ENCODE measurements around the gene NOPCHAP1. TPM values are rescaled to one million over a fixed set of nuclear protein-coding genes. Genes with fewer than 3 reads are reported as not detected.

Gene NOPCHAP1
- total RNA-seq, 2 experiments from 2014 or later, result 12.1 to 33.9 TPM

GRCh38 chr12:104964856-104965205 lies 21.3 kb upstream of the NOPCHAP1 start:
- H3K9me2 ChIP-seq (ENCODE audit: insufficient read depth, low read length), result no peaks in the 10 kb centered on the region
- intact Hi-C loops (cut with micrococcal nuclease; ENCODE audit: unreplicated experiment), result no loop called here
- H3K36me3 ChIP-seq (ENCODE audit: insufficient read depth, low read length), result no peaks in the 10 kb centered on the region
- BruUV-seq (replicated peaks), result no TSS peak
- TF ChIP-seq EZH2phosphoT487 (IDR thresholded peaks at IDR 0.05; ENCODE audit: borderline replicate concordance, low read depth, low read length), result no peak
- TF ChIP-seq CTCF (conservative IDR thresholded peaks at IDR 0.05; ENCODE audit: low read length), result no peak
- CTCF ChIA-PET (ENCODE audit: unreplicated experiment), result no interaction called here
- H3K27ac ChIP-seq (ENCODE audit: low read depth, low read length, poor library complexity, severe bottlenecking), result no peak overlapping the region
- peaks cover 8% of the 10 kb centered on the region for H3K4me1 ChIP-seq (ENCODE audit: insufficient read depth, low read length, poor library complexity, severe bottlenecking)
- POLR2A ChIA-PET, result interaction anchor here (0.6 kb wide), 1 partner anchor 18 kb away, joined by 4 read pairs; no protein-coding TSS in a partner anchor
- no peaks in the 10 kb centered on the region for H3K79me2 ChIP-seq (ENCODE audit: insufficient read depth, low read depth, low read length)
- no peaks in the 10 kb centered on the region for H3K9me3 ChIP-seq (ENCODE audit: low read length)
- H3K4me3 ChIP-seq (ENCODE audit: low read depth, low read length, poor library complexity, severe bottlenecking), result no peak overlapping the region
- DNase-seq (ENCODE audit: low spot score), result no peak
- no peak overlapping the region for H3K4me2 ChIP-seq (ENCODE audit: low read length)
- no peaks in the 10 kb centered on the region for H4K20me1 ChIP-seq (ENCODE audit: insufficient read depth, low read length)
- no peak overlapping the region for H2AFZ ChIP-seq (ENCODE audit: low read length)

GRCh38 chr12:104966677-104967076 lies 19.4 kb upstream of the NOPCHAP1 start:
- no peaks in the 10 kb centered on the region for H4K20me1 ChIP-seq (ENCODE audit: insufficient read depth, low read length)
- no peak overlapping the region for H2AFZ ChIP-seq (ENCODE audit: low read length)
- no peak overlapping the region for H3K4me3 ChIP-seq (ENCODE audit: low read depth, low read length, poor library complexity, severe bottlenecking)
- no peak for DNase-seq (ENCODE audit: low spot score)
- H3K36me3 ChIP-seq (ENCODE audit: insufficient read depth, low read length), result no peaks in the 10 kb centered on the region
- H3K27ac ChIP-seq (ENCODE audit: low read depth, low read length, poor library complexity, severe bottlenecking), result no peak overlapping the region
- CTCF ChIA-PET (ENCODE audit: unreplicated experiment), result no interaction called here
- H3K9me3 ChIP-seq (ENCODE audit: low read length), result no peaks in the 10 kb centered on the region
- H3K9me2 ChIP-seq (ENCODE audit: insufficient read depth, low read length), result no peaks in the 10 kb centered on the region
- no peaks in the 10 kb centered on the region for H3K79me2 ChIP-seq (ENCODE audit: insufficient read depth, low read depth, low read length)
- peaks cover 8% of the 10 kb centered on the region for H3K4me1 ChIP-seq (ENCODE audit: insufficient read depth, low read length, poor library complexity, severe bottlenecking)
- POLR2A ChIA-PET, result interaction anchor here (3.2 kb wide), 1 partner anchor 8 kb away, joined by 11 read pairs; the partner anchor contains the start of gene SLC41A2
- no TSS peak for BruUV-seq (replicated peaks)
- H3K4me2 ChIP-seq (ENCODE audit: low read length), result no peak overlapping the region
- intact Hi-C loops (cut with micrococcal nuclease; ENCODE audit: unreplicated experiment), result no loop called here
- TF ChIP-seq EZH2phosphoT487 (IDR thresholded peaks at IDR 0.05; ENCODE audit: borderline replicate concordance, low read depth, low read length), result no peak
- TF ChIP-seq CTCF (conservative IDR thresholded peaks at IDR 0.05; ENCODE audit: low read length), result no peak

- BruUV-seq (replicated peaks), result no TSS peak
These were observed 16.8 kb upstream of the NOPCHAP1 start for GRCh38 chr12:104969343-104969742.

More at GRCh38 chr12:104969343-104969742, 16.8 kb upstream of the NOPCHAP1 start:
- TF ChIP-seq CTCF (conservative IDR thresholded peaks at IDR 0.05; ENCODE audit: low read length) (no peak), EZH2phosphoT487 (IDR thresholded peaks at IDR 0.05; ENCODE audit: borderline replicate concordance, low read depth, low read length) (no peak)
- Histone ChIP-seq H3K9me2 (ENCODE audit: insufficient read depth, low read length) (no peaks in the 10 kb centered on the region), H2AFZ (ENCODE audit: low read length) (no peak overlapping the region; the same call in 1 of the 2 replicates), H3K4me2 (ENCODE audit: low read length) (no peak overlapping the region), H3K36me3 (ENCODE audit: insufficient read depth, low read length) (no peaks in the 10 kb centered on the region), H4K20me1 (ENCODE audit: insufficient read depth, low read length) (no peaks in the 10 kb centered on the region), H3K4me1 (ENCODE audit: insufficient read depth, low read length, poor library complexity, severe bottlenecking) (peaks cover 10% of the 10 kb centered on the region), H3K9me3 (ENCODE audit: low read length) (no peaks in the 10 kb centered on the region), H3K27ac (ENCODE audit: low read depth, low read length, poor library complexity, severe bottlenecking) (no peak overlapping the region), H3K79me2 (ENCODE audit: insufficient read depth, low read depth, low read length) (no peaks in the 10 kb centered on the region), H3K4me3 (ENCODE audit: low read depth, low read length, poor library complexity, severe bottlenecking) (no peak overlapping the region)
- CTCF ChIA-PET (ENCODE audit: unreplicated experiment), result no interaction called here
- no peak for DNase-seq (ENCODE audit: low spot score)
- intact Hi-C loops (cut with micrococcal nuclease; ENCODE audit: unreplicated experiment), result no loop called here
- POLR2A ChIA-PET, result interaction anchor here (0.6 to 3.2 kb wide), 5 partner anchors 10 to 717 kb away, joined by 3 to 11 read pairs (median 4); partner anchors contain the start of gene SLC41A2

All from OCI-LY7 (cell line).